ENCODE measurements around the gene PPP1R3E. TPM values are rescaled to one million over a fixed set of nuclear protein-coding genes. Genes with fewer than 3 reads are reported as not detected.

The PPP1R3E gene
- total RNA-seq, 1 donor from 2014 or later = 9.0 TPM

- DNase-seq = no peak
- Histone ChIP-seq H3K36me3 (peaks cover 30% of the 10 kb centered on the region), H3K4me1 (peaks cover 38% of the 10 kb centered on the region), H3K4me3 (no peak overlapping the region), H3K27ac (replicated peaks) (no peak overlapping the region), H3K9me3 (replicated peaks) (no peaks in the 10 kb centered on the region), H3K27me3 (ENCODE audit: low read depth) (no peaks in the 10 kb centered on the region)
- intact Hi-C loops (cut with micrococcal nuclease) = no loop called here
- TF ChIP-seq, protein P1, sequence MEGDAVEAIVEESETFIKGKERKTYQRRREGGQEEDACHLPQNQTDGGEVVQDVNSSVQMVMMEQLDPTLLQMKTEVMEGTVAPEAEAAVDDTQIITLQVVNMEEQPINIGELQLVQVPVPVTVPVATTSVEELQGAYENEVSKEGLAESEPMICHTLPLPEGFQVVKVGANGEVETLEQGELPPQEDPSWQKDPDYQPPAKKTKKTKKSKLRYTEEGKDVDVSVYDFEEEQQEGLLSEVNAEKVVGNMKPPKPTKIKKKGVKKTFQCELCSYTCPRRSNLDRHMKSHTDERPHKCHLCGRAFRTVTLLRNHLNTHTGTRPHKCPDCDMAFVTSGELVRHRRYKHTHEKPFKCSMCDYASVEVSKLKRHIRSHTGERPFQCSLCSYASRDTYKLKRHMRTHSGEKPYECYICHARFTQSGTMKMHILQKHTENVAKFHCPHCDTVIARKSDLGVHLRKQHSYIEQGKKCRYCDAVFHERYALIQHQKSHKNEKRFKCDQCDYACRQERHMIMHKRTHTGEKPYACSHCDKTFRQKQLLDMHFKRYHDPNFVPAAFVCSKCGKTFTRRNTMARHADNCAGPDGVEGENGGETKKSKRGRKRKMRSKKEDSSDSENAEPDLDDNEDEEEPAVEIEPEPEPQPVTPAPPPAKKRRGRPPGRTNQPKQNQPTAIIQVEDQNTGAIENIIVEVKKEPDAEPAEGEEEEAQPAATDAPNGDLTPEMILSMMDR (IDR thresholded peaks at IDR 0.05; ENCODE audit: borderline replicate concordance) = no peak
These were observed 6.2 kb upstream of the PPP1R3E start for GRCh38 chr14:23308721-23309445.

- Histone ChIP-seq H3K27me3 (ENCODE audit: low read depth) (no peaks in the 10 kb centered on the region), H3K27ac (replicated peaks) (no peak overlapping the region), H3K9me3 (replicated peaks) (no peaks in the 10 kb centered on the region), H3K4me1 (peaks cover 41% of the 10 kb centered on the region), H3K4me3 (peak overlapping the region; percentile 81), H3K36me3 (peaks cover 30% of the 10 kb centered on the region)
- intact Hi-C loops (cut with micrococcal nuclease) = no loop called here
- no peak for DNase-seq
- TF ChIP-seq, protein P1 (IDR thresholded peaks at IDR 0.05; ENCODE audit: borderline replicate concordance) = no peak
These were observed 5.3 kb upstream of the PPP1R3E start for GRCh38 chr14:23307687-23308644.

- H3K4me3 ChIP-seq = peak overlapping the region; percentile 81
- H3K27me3 ChIP-seq (ENCODE audit: low read depth) = no peaks in the 10 kb centered on the region
- DNase-seq = no peak
- H3K9me3 ChIP-seq (replicated peaks) = no peaks in the 10 kb centered on the region
- TF ChIP-seq, protein P1 (IDR thresholded peaks at IDR 0.05; ENCODE audit: borderline replicate concordance) = no peak
- peaks cover 30% of the 10 kb centered on the region for H3K36me3 ChIP-seq
- H3K4me1 ChIP-seq = peaks cover 49% of the 10 kb centered on the region
- intact Hi-C loops (cut with micrococcal nuclease) = no loop called here
- H3K27ac ChIP-seq (replicated peaks) = peak overlapping the region; percentile 94
These were observed 4.5 kb upstream of the PPP1R3E start for GRCh38 chr14:23307146-23307530.

DNA sequence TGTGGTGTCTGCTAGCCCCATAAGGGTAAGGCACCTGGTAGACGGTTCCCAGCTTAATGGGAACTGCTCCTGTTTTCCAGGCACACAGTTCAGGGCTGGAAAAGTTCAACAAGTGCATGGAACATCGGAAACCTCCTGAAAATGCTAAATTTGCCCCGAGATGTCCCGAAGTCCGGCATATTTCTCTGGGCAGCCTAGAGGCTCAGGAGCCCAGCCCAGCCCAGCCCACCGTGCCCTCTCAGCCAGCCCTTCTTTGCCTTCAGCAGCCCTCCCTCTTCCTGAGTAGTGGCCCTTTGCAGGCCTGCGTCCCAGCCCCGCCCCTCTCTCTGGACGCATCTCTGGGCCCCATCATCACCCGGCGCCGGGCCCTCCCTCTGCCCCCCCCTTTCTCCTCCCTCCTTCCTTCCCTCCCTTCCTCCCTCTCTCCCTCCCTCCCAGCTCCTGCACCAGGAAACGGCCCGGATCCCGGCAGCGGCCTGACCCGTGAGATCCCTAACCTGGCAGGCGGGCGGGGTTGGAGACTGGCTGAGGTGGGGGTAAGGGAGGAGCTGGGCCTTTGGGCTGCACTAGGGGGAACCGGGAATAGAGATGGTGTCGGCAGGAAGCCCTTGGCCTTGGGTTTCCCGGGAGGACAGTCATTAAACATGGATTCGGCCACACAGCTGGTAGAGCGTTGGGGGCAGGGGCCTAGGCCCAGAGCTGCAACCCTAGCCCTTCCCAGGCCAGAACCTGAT, 3.9 kb upstream of the PPP1R3E start, which contains the start of gene BCL2L2:
TSS of gene BCL2L2 (plus strand) at position 422 of the 734 bp plus-strand sequence. CDS start 935 bp downstream, outside the sequence.
- peaks cover 30% of the 10 kb centered on the region for H3K36me3 ChIP-seq
- peak within 1 kb of the TSS; percentile 81 for H3K4me3 ChIP-seq
- H3K9me3 ChIP-seq (replicated peaks) = no peaks in the 10 kb centered on the region
- peaks cover 52% of the 10 kb centered on the region for H3K4me1 ChIP-seq
- DNase-seq = peak; percentile 95
- TF ChIP-seq, protein P1 (IDR thresholded peaks at IDR 0.05; ENCODE audit: borderline replicate concordance) = no peak
- H3K27me3 ChIP-seq (ENCODE audit: low read depth) = no peaks in the 10 kb centered on the region
- intact Hi-C loops (cut with micrococcal nuclease) = no loop called here
- peak within 1 kb of the TSS; percentile 94 for H3K27ac ChIP-seq (replicated peaks)

DNA sequence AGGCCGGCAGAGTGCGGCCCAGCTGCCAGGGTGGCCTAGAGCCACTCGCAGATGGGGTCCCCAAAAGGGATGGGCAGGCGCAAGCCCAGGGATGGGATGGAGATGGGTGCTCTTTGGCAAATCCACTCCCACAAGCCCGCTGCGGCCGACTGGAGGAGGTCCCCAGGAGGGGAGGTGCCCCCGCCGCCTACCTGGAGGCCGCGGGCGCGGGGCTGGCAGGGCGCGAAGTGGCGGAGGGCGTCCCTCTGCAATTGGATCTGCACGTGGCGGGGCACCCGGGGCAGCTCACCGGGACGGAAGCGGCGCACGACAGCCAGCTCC, 730 bp downstream of the PPP1R3E start:
- H3K9me3 ChIP-seq (replicated peaks) = no peaks in the 10 kb centered on the region
- H3K4me3 ChIP-seq = peak overlapping the region; percentile 86
- H3K4me1 ChIP-seq = peaks cover 65% of the 10 kb centered on the region
- H3K27ac ChIP-seq (replicated peaks) = peak overlapping the region; percentile 99
- H3K27me3 ChIP-seq (ENCODE audit: low read depth) = no peaks in the 10 kb centered on the region
- no peak for DNase-seq
- H3K36me3 ChIP-seq = peaks cover 12% of the 10 kb centered on the region
- TF ChIP-seq, protein P1 (IDR thresholded peaks at IDR 0.05; ENCODE audit: borderline replicate concordance) = no peak
- intact Hi-C loops (cut with micrococcal nuclease) = no loop called here
